HUES64 (cell line): Measurements from ENCODE around the gene CCBE1.

ENCODE experiments used
- H3K27ac ChIP-seq: 2 replicates; pipeline ENCODE4 v1.7.0; 2013; ENCODE audit warnings: low read depth, low read length, inconsistent platforms
- H3K27me3 ChIP-seq: 2 replicates; pipeline ENCODE4 v1.6.1; 2013; ENCODE audit warnings: mild to moderate bottlenecking, low read length; ENCODE audit not compliant: insufficient read depth
- H3K36me3 ChIP-seq: 2 replicates; pipeline ENCODE4 v1.6.1; 2013; ENCODE audit warnings: mild to moderate bottlenecking, low read length; ENCODE audit not compliant: insufficient read depth
- H3K4me1 ChIP-seq: 2 replicates; pipeline ENCODE4 v1.6.1; 2013; ENCODE audit warnings: mild to moderate bottlenecking, low read length, moderate library complexity; ENCODE audit not compliant: insufficient read depth
- H3K4me3 ChIP-seq: 2 replicates; pipeline ENCODE4 v1.5.1; 2013; ENCODE audit warnings: mild to moderate bottlenecking, low read length, moderate library complexity
- H3K9ac ChIP-seq: 2 replicates; pipeline ENCODE4 v1.6.1; 2013; ENCODE audit warnings: mild to moderate bottlenecking, low read depth, low read length
- H3K9me3 ChIP-seq: 2 replicates; pipeline ENCODE4 v1.6.1; 2013; ENCODE audit warnings: low read depth, low read length; ENCODE audit not compliant: insufficient read depth
- WGBS: fragments of 150-250, 120-280 bp; methylation state at CpG from one replicate; pipeline ENCODE4 v1.1.7; 2013; ENCODE audit warnings: missing lambda C conversion rate; 5-methylcytosine and 5-hydroxymethylcytosine counted together

Gene CCBE1

DNA sequence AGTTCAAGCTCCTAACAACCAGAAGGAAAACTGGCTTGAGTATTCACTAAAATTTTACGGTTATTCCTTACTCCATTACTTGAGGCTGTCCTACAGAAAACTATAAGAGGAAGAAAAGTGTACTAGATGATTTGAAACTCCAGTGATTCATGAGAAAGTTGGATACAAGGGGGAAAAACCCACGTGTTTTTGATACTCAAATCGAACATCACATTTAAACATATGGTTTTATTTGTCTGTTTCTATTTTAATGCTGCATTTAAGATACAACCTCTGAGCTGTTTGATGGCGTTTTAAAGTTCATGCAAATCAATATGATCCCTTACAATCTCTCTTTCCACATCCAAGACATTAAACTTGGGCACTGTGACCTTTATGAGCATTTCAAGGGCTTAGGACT lies 213.1 kb downstream of the CCBE1 start:
- no peaks in the 10 kb centered on the region for H3K9me3 ChIP-seq
- H3K4me3 ChIP-seq, result no peak overlapping the region
- no peaks in the 10 kb centered on the region for H3K36me3 ChIP-seq
- H3K9ac ChIP-seq, result no peak overlapping the region
- 84% methylated on average over 3 of the region's 4 CpGs for WGBS
- no peak overlapping the region for H3K27ac ChIP-seq
- H3K27me3 ChIP-seq, result no peaks in the 10 kb centered on the region
- H3K4me1 ChIP-seq, result no peaks in the 10 kb centered on the region

GRCh38 chr18:59481436-59481835 lies 215.8 kb downstream of the CCBE1 start:
- Histone ChIP-seq H3K9me3 (no peaks in the 10 kb centered on the region), H3K27ac (no peak overlapping the region), H3K27me3 (no peaks in the 10 kb centered on the region), H3K36me3 (no peaks in the 10 kb centered on the region), H3K9ac (no peak overlapping the region), H3K4me1 (no peaks in the 10 kb centered on the region), H3K4me3 (no peak overlapping the region)
- WGBS, result 93% methylated on average over 3 of the region's 3 CpGs

GRCh38 chr18:59479776-59480175 lies 217.4 kb downstream of the CCBE1 start:
- no peaks in the 10 kb centered on the region for H3K9me3 ChIP-seq
- no peaks in the 10 kb centered on the region for H3K27me3 ChIP-seq
- WGBS, result 97% methylated on average over 2 of the region's 2 CpGs
- no peak overlapping the region for H3K4me3 ChIP-seq
- H3K27ac ChIP-seq, result no peak overlapping the region
- H3K4me1 ChIP-seq, result no peaks in the 10 kb centered on the region
- H3K9ac ChIP-seq, result no peak overlapping the region
- no peaks in the 10 kb centered on the region for H3K36me3 ChIP-seq

GRCh38 chr18:59478591-59478990 lies 218.6 kb downstream of the CCBE1 start:
- no peaks in the 10 kb centered on the region for H3K9me3 ChIP-seq
- WGBS, result 80% methylated on average over 3 of the region's 3 CpGs
- H3K27me3 ChIP-seq, result no peaks in the 10 kb centered on the region
- no peak overlapping the region for H3K4me3 ChIP-seq
- no peak overlapping the region for H3K9ac ChIP-seq
- H3K36me3 ChIP-seq, result no peaks in the 10 kb centered on the region
- H3K27ac ChIP-seq, result no peak overlapping the region
- H3K4me1 ChIP-seq, result no peaks in the 10 kb centered on the region

DNA sequence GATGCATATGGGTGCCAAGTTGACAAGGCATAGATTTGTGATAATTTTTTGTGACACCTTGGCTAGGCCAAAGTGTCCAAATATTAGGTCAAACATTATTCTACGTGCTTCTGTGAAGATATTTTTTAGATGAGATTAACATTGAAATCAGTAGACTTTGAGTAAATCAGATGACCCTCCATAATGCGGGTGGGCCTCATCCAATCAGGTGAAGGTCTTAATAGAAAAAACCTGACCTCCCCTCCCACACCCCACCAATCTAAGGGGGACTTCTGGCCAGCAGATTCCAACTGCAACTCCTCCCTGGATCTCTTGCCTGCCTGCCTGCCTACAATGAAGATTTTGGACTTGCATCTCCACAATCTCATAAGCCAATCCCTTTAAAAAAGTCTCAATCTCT lies 219.4 kb downstream of the CCBE1 start:
- H3K36me3 ChIP-seq, result no peaks in the 10 kb centered on the region
- no peak overlapping the region for H3K4me3 ChIP-seq
- no peaks in the 10 kb centered on the region for H3K9me3 ChIP-seq
- H3K4me1 ChIP-seq, result no peaks in the 10 kb centered on the region
- 78% methylated on average over 2 of the region's 2 CpGs for WGBS
- no peaks in the 10 kb centered on the region for H3K27me3 ChIP-seq
- no peak overlapping the region for H3K9ac ChIP-seq
- H3K27ac ChIP-seq, result no peak overlapping the region

GRCh38 chr18:59470561-59471121 lies 226.6 kb downstream of the CCBE1 start:
- H3K9me3 ChIP-seq, result no peaks in the 10 kb centered on the region
- no peak overlapping the region for H3K27ac ChIP-seq
- H3K4me1 ChIP-seq, result no peaks in the 10 kb centered on the region
- no peaks in the 10 kb centered on the region for H3K27me3 ChIP-seq
- WGBS, result 95% methylated on average over 8 of the region's 8 CpGs
- no peak overlapping the region for H3K4me3 ChIP-seq
- H3K36me3 ChIP-seq, result no peaks in the 10 kb centered on the region
- H3K9ac ChIP-seq, result no peak overlapping the region

GRCh38 chr18:59469463-59470180 lies 227.6 kb downstream of the CCBE1 start:
- Histone ChIP-seq H3K4me3 (no peak overlapping the region), H3K36me3 (no peaks in the 10 kb centered on the region), H3K9me3 (no peaks in the 10 kb centered on the region), H3K27me3 (no peaks in the 10 kb centered on the region), H3K4me1 (no peaks in the 10 kb centered on the region), H3K27ac (no peak overlapping the region), H3K9ac (no peak overlapping the region)
- 89% methylated on average over 15 of the region's 15 CpGs for WGBS

DNA sequence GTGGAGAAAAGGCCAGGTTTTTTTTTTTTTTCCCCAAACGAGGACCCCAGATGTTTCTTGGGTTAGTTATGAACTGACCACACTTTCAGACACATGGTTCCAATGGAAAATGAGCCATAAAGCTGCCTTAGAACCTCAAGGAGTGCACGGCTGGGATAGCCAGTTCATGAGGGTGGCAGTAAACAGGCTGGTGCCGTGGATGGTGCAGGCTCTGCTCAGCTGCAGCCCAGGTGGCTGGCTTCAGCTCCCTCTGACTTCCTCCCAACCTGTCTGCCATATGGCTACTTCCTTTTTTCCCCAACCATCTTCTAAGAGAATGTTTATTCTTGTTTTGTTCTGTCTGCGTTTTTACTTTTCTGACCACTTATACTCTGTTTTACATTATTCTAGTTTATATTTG lies 228.4 kb downstream of the CCBE1 start:
- no peak overlapping the region for H3K9ac ChIP-seq
- H3K4me1 ChIP-seq, result no peaks in the 10 kb centered on the region
- 88% methylated on average over 3 of the region's 4 CpGs for WGBS
- no peaks in the 10 kb centered on the region for H3K27me3 ChIP-seq
- H3K4me3 ChIP-seq, result no peak overlapping the region
- H3K9me3 ChIP-seq, result no peaks in the 10 kb centered on the region
- no peak overlapping the region for H3K27ac ChIP-seq
- no peaks in the 10 kb centered on the region for H3K36me3 ChIP-seq

GRCh38 chr18:59467497-59467896 lies 229.7 kb downstream of the CCBE1 start:
- no peaks in the 10 kb centered on the region for H3K4me1 ChIP-seq
- H3K36me3 ChIP-seq, result no peaks in the 10 kb centered on the region
- H3K9me3 ChIP-seq, result no peaks in the 10 kb centered on the region
- H3K27ac ChIP-seq, result no peak overlapping the region
- H3K27me3 ChIP-seq, result no peaks in the 10 kb centered on the region
- 93% methylated on average over 8 of the region's 8 CpGs for WGBS
- no peak overlapping the region for H3K9ac ChIP-seq
- no peak overlapping the region for H3K4me3 ChIP-seq

- H3K27ac ChIP-seq, result no peak overlapping the region
- H3K27me3 ChIP-seq, result no peaks in the 10 kb centered on the region
- H3K9me3 ChIP-seq, result no peaks in the 10 kb centered on the region
- H3K9ac ChIP-seq, result no peak overlapping the region
- no peak overlapping the region for H3K4me3 ChIP-seq
- H3K36me3 ChIP-seq, result no peaks in the 10 kb centered on the region
- H3K4me1 ChIP-seq, result no peaks in the 10 kb centered on the region
- 93% methylated on average over 3 of the region's 3 CpGs for WGBS
Measured at GRCh38 chr18:59466980-59467379, 230.2 kb downstream of the CCBE1 start.

DNA sequence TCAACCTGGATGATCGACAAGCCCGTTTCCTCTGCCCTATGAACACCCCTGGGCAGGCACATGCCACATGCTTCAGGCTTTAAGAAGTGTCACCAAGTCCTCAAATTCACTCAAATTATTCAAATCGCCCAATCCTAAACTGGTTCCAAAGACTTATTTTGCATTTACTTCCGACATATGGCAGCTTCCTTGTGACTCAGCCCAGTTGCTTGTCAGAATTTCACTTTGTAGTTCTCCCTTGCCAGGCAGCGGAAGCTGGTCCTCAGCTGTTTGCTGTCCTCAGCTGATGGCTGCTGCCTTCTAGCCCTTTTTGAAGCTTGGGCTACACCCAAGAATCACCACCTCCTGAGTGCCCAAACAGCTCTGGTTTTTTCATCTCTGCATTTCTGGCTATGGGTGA lies 232.7 kb downstream of the CCBE1 start:
- Histone ChIP-seq H3K9me3 (no peaks in the 10 kb centered on the region), H3K27ac (no peak overlapping the region), H3K27me3 (no peaks in the 10 kb centered on the region), H3K36me3 (no peaks in the 10 kb centered on the region), H3K9ac (no peak overlapping the region), H3K4me1 (no peaks in the 10 kb centered on the region), H3K4me3 (no peak overlapping the region)
- WGBS, result 85% methylated on average over 5 of the region's 5 CpGs

DNA sequence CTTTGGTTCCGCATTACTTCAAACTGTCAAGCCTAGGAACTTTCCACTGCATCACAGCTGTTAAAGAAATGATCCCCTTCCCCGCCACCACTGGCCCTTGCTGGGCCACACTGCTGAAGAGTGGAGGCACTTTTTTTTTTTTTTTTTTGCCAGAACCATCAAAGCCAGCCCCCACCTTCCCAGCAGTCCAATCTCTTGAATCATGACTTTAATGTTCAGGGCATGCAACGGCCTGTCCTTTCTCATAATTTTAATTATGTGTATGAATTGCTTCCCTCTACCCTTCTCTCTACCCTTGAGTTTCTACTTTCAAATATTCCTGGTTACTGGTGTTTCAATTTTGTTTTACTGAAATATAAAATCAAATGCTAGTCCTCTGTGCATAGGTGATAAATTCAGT lies 236.1 kb downstream of the CCBE1 start:
- Histone ChIP-seq H3K27me3 (no peaks in the 10 kb centered on the region), H3K9ac (no peak overlapping the region), H3K36me3 (no peaks in the 10 kb centered on the region), H3K27ac (no peak overlapping the region), H3K9me3 (no peaks in the 10 kb centered on the region), H3K4me1 (no peaks in the 10 kb centered on the region), H3K4me3 (no peak overlapping the region)
- 95% methylated on average over 2 of the region's 3 CpGs for WGBS
